ENCODE data around the gene RERGL. TPM values are rescaled to one million over a fixed set of nuclear protein-coding genes. Genes with fewer than 3 reads are reported as not detected.

The RERGL gene, protein sequence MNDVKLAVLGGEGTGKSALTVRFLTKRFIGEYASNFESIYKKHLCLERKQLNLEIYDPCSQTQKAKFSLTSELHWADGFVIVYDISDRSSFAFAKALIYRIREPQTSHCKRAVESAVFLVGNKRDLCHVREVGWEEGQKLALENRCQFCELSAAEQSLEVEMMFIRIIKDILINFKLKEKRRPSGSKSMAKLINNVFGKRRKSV
- total RNA-seq (2022; extraction: Qiagen RNA extraction; ENCODE audit: low read depth): not detected in 5 replicates

DNA sequence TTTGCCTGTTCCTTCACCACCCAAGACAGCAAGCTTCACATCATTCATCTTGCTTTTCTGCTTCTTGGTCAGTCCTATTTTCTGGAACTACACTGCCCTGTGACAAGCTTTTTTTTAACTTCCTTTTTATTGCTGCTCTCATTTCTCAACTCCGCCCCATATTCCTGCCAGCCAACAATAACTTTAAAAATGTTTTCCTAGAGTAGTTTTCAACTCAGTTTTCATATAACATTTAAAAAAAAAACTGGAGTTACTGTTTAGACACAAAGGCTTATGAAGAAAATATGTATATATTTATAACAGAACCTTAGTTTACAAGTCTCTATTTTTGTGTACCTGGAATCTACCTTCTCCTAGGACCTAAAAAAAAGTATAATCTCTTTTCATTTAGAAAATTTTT is at the start of gene RERGL:
Gene RERGL, minus strand, starts transcription at position 101 of the 400 bp plus-strand sequence. Its CDS starts 53 bp downstream, at position 48.

Other genes with a start within 250 kb of the RERGL start
- not detected in 5 replicates for gene PIK3C2G, start 171.3 kb upstream of the RERGL start, total RNA-seq (2022; extraction: Qiagen RNA extraction; ENCODE audit: low read depth)

All from A549 treated with CpdA at 1 μM for 4 hours (cell line).